HG03135 (cell line): ENCODE results near the gene SUMF1.

Source experiments
- ATAC-seq: cut with Tn5 transposase; IDR thresholded peaks from one replicate; pipeline ENCODE4 v1.9.1; 2021; ENCODE audit warnings: mild to moderate bottlenecking, moderate library complexity; ENCODE audit not compliant: unreplicated experiment

SUMF1 gene

GRCh38 chr3:4394567-4394966 is 72.5 kb downstream of the SUMF1 start:
- no peak for ATAC-seq

- no peak for ATAC-seq
Observed at GRCh38 chr3:4394048-4394447, 73.0 kb downstream of the SUMF1 start.

GRCh38 chr3:4392992-4393391 is 74.1 kb downstream of the SUMF1 start:
- no peak for ATAC-seq

- ATAC-seq: no peak
Observed at GRCh38 chr3:4387210-4388204, 79.6 kb downstream of the SUMF1 start.

DNA sequence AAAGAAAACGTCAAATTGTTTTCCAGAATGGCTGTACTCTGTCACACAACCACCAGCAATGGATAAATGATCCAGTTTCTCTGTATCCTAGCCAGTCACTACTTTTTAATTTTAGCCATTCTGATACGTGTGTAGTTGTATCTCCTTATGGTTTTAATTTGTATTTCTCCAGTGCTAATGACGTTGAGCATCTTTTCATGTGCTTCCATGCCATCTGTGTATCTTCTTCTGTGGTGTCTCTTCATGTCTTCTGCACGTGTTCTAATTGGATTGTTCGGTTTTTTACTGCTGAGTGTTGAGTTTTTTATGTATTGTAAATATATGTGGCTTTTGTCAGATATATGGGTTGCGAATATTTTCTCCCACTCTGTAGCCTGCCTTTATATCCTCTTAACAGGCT is 81.9 kb downstream of the SUMF1 start:
- ATAC-seq: no peak

GRCh38 chr3:4380013-4380412 is 87.1 kb downstream of the SUMF1 start:
- no peak for ATAC-seq

DNA sequence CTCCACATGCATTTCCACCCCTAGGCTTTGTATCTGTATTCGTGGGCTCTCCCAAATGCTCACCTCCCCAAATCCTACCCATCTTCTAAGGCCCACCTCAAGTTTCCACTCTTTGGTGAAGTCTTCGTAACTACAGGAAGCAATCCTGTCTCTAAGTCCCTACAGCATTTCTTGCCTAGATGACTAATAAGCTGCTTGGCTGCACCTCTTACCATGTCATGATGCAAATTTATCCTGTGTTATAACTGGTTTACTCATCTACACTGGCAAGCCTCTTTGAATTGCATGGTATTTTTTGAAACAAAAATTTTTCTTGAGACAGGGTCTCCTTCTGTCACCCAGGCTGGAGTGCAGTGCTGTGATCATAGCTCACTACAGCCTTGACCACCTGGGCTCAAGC is 90.6 kb downstream of the SUMF1 start:
- ATAC-seq: no peak

DNA sequence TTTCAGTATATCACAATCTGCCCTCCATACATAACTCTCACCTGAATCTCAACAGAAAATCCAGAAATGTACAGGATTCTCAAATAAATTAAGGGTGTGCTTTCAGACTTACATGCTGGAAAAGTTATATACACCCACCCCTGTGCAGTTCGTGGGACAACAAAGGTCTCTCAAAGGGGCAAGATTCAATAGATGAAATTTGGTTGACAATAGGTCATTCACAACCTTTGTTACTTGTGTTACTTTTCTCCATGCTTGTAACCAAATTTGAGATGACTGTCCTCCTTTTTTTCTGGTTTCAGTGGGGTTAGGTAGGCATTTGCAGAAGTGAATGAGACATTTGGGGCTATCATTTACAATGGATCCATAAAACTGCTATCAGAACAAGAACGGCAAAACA is 91.2 kb downstream of the SUMF1 start:
- no peak for ATAC-seq

DNA sequence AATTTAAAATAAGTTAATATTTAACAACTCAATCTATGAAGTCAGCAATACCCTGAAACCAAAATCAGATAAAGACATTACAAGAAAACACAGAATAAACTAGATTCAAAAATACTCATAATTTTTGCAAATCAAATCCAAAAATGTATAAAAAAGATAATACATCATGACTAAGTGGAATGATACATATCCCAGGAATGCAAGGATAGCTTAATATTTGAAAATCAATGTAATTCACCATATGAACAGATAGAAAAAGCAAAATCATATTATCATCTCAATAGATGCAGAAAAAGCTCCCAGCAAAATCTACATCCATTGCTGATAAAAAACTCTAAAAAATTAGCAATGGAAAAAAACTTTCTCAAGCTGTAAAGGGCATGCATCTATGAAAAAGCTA is 93.4 kb downstream of the SUMF1 start:
- no peak for ATAC-seq

- no peak for ATAC-seq
Observed at GRCh38 chr3:4362523-4362922, 104.5 kb downstream of the SUMF1 start.

DNA sequence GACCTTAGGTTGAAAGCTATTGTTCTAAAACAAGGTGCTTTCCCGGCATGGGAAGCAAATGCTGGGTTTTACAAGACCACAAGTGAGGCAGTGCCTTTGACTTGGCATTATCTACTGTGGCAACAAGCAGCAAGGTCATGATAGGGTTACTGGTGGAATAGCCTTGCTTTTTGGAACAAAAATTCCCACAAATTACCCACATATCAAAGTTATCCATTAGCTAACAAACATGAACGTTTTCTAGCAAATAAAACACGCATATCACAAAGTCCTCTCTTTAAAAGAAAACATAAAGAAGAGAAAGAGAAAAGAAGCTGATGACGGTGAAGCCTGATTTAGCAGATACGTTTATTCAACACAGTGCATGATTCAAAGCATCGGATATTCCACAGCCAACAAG is 106.3 kb downstream of the SUMF1 start:
- ATAC-seq: no peak

DNA sequence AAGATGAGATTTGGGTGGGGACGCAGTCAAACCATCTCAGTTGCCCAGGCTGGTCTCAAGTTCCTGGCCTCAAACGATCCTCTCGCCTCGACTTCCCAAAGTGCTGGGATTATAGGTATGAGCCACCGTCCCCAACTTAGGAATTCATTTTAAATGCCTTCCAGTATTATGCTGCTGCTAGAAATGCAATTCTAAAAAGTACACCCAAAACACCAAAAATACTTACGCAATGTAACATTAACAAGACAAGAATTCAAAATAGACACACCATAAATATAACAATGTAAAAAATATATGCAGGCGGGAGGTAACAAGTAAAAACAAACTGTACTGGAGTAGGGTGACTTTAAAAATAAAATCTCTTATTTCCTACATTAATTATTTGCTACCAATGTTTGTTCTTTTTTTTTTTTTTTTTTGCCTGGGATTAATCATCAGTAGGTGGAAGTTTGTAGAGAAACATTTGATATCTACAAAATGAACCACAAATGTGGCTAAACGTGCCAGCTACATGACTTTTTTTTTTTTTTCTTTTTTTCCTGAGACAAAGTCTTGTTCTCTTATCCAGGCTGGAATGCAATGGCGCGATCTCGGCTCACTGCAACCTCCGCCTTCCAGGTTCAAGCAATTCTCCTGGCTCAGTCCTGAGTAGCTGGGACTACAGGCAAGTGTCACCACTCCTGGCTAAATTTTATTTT is 107.1 kb downstream of the SUMF1 start:
- ATAC-seq: no peak

GRCh38 chr3:4358273-4358672 is 108.8 kb downstream of the SUMF1 start:
- ATAC-seq: no peak

DNA sequence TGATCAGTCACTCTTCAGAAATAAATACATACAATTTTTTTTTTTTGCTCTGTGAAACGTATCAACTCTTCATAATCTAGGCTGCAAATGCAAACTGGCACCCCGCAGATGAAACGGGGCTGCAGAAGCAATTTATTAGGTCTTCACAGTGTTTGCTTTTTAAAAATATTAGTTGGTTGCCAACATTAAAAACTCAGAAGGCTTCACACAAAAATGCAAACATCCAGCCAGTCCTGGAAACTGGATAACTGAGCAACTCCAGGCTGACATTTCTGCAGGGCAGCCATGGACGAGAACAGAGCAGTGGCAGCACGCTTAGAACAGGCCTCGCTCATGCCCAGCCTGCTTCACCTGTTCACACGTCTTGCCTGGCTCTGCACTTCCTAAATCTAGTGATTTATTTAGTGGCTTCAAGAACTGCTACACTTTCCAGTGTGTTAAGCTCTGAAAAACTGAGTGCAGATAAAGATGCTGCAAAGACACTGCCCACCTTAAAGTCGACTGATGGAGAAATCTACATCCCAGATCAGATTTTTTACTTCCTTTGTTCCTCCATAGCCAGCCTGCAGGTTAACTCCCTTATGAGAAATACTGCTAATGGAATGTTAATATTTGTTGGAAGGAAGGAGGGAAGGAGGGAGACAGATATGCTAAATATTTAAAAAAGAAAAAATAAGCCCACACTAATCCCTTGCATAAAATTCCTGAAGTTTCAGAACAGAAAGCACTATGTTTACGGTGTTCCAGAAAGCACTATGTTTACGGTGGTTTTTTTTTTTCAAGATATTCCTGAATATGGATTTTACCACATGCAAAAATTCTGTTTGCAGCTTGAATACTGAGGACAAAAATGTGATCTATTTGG is 110.3 kb downstream of the SUMF1 start:
- ATAC-seq: no peak

- ATAC-seq: no peak
Observed at GRCh38 chr3:4356220-4356540, 110.9 kb downstream of the SUMF1 start.

- no peak for ATAC-seq
Observed at GRCh38 chr3:4355401-4356219, 111.5 kb downstream of the SUMF1 start.

- no peak for ATAC-seq
Observed at GRCh38 chr3:4351872-4352271, 115.2 kb downstream of the SUMF1 start.

DNA sequence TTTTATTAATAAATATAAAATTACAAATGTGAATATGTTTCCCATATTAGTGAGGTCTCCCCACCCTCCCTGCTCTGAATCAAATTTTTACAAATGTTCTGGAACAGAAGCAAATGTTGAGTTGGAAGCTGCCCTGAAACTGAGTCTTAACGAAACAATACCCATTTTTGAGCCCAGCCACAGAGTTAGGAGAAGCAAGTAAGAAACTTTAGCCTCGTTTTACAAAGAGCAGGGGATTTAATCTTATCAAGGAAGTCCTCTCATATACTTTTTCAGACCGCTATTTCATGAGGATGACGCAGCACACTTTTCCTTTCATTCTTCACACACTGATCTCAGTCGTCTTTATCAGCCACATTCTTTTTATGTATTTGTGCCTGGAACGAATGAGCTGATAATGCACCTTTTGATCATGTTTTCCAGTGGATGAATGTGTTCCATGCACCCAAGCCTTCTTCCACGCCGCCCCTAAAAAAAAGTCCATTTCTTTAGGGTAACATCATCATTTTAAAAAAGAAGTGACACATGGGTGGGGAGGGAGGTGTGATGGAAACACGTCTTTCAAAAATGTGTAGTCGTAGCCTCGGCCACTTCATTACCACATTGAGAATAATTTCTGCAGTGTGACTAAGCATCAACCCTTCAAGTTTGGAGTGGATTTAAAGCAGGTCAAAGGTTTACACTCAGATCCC is 115.8 kb downstream of the SUMF1 start:
- ATAC-seq: peak; percentile 51

DNA sequence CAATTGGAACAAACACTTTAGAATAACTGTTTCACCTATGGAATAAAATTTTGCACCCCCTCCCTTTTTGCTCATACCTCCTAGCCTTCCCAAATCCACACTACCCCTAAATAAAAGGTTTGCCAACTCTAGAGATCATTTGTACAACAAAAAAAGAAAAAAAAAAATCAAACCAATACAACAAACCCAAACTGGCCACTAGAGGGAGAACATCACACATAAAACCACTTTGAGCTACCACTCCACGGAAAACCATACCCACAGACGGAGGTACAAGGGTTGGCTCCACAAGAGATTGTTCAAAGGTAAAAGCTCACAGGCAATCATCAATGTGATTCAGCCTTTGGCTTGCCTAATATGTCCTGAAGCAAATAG is 116.3 kb downstream of the SUMF1 start:
- ATAC-seq: peak; percentile 90

- ATAC-seq: no peak
Observed at GRCh38 chr3:4343258-4343657, 123.8 kb downstream of the SUMF1 start.
